K562 (cell line): ENCODE data around the gene ERAL1. TPM values are rescaled to one million over a fixed set of nuclear protein-coding genes. Genes with fewer than 3 reads are reported as not detected.

Source experiments
- BDP1 ChIP-seq: IDR thresholded peaks from 3 replicates; pipeline ENCODE4 v1.6.1; 2011; ENCODE audit not compliant: insufficient read length, insufficient read depth
- KLF1 ChIP-seq: fragments of 450-650 bp; IDR thresholded peaks from 2 replicates; pipeline ENCODE4 v1.6.1; 2016; ENCODE audit warnings: missing genetic modification characterization, missing compliant biosample characterization
- MCM7 ChIP-seq, 2 experiments: fragments of 450-650 bp; IDR thresholded peaks; 2 replicates each; pipeline ENCODE4 v1.6.1; 2016 to 2018
- MYBL2 ChIP-seq, 2 experiments: fragments of 450-650 bp in 1 of 2; sonication (generic) in 1 of 2; formaldehyde crosslinking in 1 of 2; IDR thresholded peaks; 2 replicates each; pipeline versions ENCODE4 v1.6.1 to v1.8.1; 2017 to 2022; ENCODE audit warnings: borderline replicate concordance in 1 of 2, inconsistent platforms in 1 of 2, low read depth in 1 of 2, mild to moderate bottlenecking in 1 of 2, missing genetic modification reagents in 1 of 2, moderate library complexity in 1 of 2
- PATZ1 ChIP-seq: fragments of 250-450 bp; sonication (Bioruptor Pico); IDR thresholded peaks from 2 replicates; pipeline ENCODE4 v1.5.0; 2020; ENCODE audit warnings: mild to moderate bottlenecking, borderline replicate concordance
- TAL1 ChIP-seq: fragments of 450-650 bp; IDR thresholded peaks from 2 replicates; pipeline ENCODE4 v1.6.1; 2016; ENCODE audit warnings: mild to moderate bottlenecking
- USF2 ChIP-seq: sonication (generic); formaldehyde crosslinking; IDR thresholded peaks from 2 replicates; pipeline ENCODE4 v1.5.0; 2020; ENCODE audit warnings: missing genetic modification reagents
- ZBED1 ChIP-seq: IDR thresholded peaks from 2 replicates; pipeline ENCODE4 v1.6.1; 2014
- ZBTB40 ChIP-seq, 2 experiments: fragments of 450-650 bp in 1 of 2; sonication (generic) in 1 of 2; formaldehyde crosslinking in 1 of 2; IDR thresholded peaks; 2 replicates each; pipeline versions ENCODE4 v1.7.1 to v1.9.0; 2016 to 2022; ENCODE audit warnings: inconsistent platforms in 1 of 2, mild to moderate bottlenecking in 1 of 2, missing genetic modification reagents in 1 of 2
- ZFPM2 ChIP-seq: fragments of 250-450 bp; sonication (Bioruptor Pico); IDR thresholded peaks from 2 replicates; pipeline ENCODE4 v1.5.1; 2022; ENCODE audit warnings: mild to moderate bottlenecking
- ZNF12 ChIP-seq: sonication (generic); formaldehyde crosslinking; IDR thresholded peaks from 2 replicates; pipeline ENCODE4 v1.4.0; 2020; ENCODE audit warnings: mild to moderate bottlenecking, missing genetic modification reagents
- ZNF277 ChIP-seq: fragments of 250-450 bp; sonication (Bioruptor Pico); IDR thresholded peaks from 2 replicates; pipeline ENCODE4 v1.8.0; 2022; ENCODE audit warnings: inconsistent platforms, mild to moderate bottlenecking, moderate library complexity, borderline replicate concordance
- polyA plus RNA-seq, 8 experiments: library from polyadenylated mRNA; depleted of rRNA in 4 of 8; stranded (reverse) in 5 of 8; unstranded in 3 of 8; fragments of >200 nt; fragmentation: Nextera tagmentation in 2 of 8; fragmentation: Illumina TruSeq in 1 of 8; extraction: Ambion mirVana in 2 of 8; extraction: Trizol in 1 of 8; gene quantifications; 2 replicates each; pipeline versions ENCODE4 v1.2.1 to v1.2.3, GENCODE V29; 2011 to 2014; ENCODE audit warnings: inconsistent platforms in 1 of 8, missing spikeins in 1 of 8
- total RNA-seq, 7 experiments: library from RNA; depleted of rRNA in 6 of 7; stranded (reverse); fragments of >200 nt in 6 of 7; fragmentation: Illumina TruSeq in 2 of 7; extraction: Trizol in 2 of 7; gene quantifications; 2 replicates each; pipeline versions ENCODE4 v1.2.1 to v1.2.3, GENCODE V29; 2011 to 2021; ENCODE audit warnings: low replicate concordance in 1 of 7

Gene ERAL1
- total and polyA plus RNA-seq, 9 of the 15 experiments (the other 6 are each of a cell fraction or from before 2014, with no cell fraction given), result 37.5 to 351 (median 106) TPM

- no peak; the same call in 1 of the 2 replicates for TF ChIP-seq MYBL2 (IDR thresholded peaks at IDR 0.05; ENCODE audit: low read depth)
- TF ChIP-seq MYBL2 (CRISPR knock-in tag; IDR thresholded peaks at IDR 0.05; ENCODE audit: borderline replicate concordance), result no peak
- TF ChIP-seq TAL1, result no peak
- no peak for TF ChIP-seq MCM7 (IDR thresholded peaks at IDR 0.05)
- TF ChIP-seq USF2 (CRISPR knock-in tag), result no peak
- TF ChIP-seq ZBTB40 (IDR thresholded peaks at IDR 0.05), result peak; percentile 75
- no peak for TF ChIP-seq ZBTB40 (CRISPR knock-in tag; IDR thresholded peaks at IDR 0.05)
- no peak for TF ChIP-seq PATZ1 (CRISPR knock-in tag)
- 0 out of 2 replicates have a peak, but pooled peaks have one; percentile 55 for TF ChIP-seq ZFPM2 (CRISPR knock-in tag)
- no peak for TF ChIP-seq ZNF277
- peak; percentile 48; the same call in 1 of the 2 replicates for TF ChIP-seq KLF1 (tag)
- peak; percentile 48; the same call in 1 of the 2 replicates for TF ChIP-seq ZBED1
- no peak for TF ChIP-seq BDP1
- no peak for TF ChIP-seq ZNF12 (CRISPR knock-in tag)
Observed at GRCh38 chr17:28854457-28855335, at the start of gene ERAL1 (continued).
